ENCODE data around the gene ALLC.

Gene ALLC

DNA sequence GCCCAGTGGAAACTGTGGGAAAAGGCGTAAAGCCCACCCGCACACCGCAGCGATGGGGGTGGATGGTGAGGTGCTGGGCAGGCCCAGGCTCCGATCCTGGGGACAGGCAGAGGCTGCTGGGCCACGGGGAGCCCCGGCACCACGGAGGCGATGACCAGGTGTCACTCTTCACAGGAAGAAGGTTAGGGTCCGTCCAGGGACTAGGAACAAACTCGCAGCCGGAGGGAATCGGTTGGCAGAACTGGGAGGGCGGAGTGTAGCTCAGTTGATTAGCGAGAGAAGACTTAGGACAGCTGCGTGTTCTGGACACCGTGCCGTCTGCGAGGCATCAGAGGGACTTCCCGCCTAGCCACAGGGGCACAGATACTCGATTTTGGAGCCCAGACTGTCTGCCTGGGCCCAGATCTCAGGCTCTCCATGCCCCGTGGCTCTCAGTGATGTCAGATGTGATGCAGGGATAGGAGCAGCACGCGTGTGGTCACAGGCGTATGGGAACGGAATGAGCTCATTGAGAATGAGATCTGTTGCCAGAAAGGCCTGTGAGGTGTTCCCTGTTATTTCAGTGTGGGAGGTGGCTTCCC, 16.1 kb upstream of the ALLC start:
- DNase-seq = no peak

DNA sequence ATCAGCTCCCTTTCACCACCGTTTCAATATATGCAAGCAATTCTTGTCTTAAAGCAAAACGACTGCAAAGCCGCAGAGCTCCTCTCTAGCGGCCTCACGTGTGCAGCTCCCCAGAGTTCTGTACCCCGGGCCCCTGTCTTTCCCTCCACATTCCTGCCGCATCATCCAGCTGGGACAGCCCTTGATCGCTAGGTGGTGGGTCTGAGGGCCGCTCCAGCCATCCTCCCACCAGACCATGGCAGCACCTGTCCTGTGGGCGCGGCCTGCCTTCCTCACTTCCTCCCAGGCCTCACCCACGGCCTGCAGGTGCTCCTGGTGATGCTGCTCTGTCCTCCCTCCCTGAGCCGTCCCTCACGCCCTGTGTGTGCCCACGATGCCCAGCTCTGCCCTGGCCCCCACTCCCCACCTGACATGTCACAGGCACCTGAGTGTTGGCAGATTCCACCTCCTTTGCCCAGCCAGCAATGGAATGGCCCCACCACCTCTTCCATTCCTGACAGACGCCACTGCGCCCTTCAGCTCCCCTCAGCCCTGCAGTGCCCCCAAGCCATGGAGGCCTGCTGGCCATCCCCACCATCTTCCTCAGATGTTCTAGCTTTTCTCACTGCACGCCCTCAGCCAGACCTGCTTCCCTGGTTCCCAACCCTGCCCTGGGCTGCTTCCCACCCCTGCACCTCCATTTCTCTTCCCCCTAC, 15.3 kb upstream of the ALLC start:
- no peak for DNase-seq

DNA sequence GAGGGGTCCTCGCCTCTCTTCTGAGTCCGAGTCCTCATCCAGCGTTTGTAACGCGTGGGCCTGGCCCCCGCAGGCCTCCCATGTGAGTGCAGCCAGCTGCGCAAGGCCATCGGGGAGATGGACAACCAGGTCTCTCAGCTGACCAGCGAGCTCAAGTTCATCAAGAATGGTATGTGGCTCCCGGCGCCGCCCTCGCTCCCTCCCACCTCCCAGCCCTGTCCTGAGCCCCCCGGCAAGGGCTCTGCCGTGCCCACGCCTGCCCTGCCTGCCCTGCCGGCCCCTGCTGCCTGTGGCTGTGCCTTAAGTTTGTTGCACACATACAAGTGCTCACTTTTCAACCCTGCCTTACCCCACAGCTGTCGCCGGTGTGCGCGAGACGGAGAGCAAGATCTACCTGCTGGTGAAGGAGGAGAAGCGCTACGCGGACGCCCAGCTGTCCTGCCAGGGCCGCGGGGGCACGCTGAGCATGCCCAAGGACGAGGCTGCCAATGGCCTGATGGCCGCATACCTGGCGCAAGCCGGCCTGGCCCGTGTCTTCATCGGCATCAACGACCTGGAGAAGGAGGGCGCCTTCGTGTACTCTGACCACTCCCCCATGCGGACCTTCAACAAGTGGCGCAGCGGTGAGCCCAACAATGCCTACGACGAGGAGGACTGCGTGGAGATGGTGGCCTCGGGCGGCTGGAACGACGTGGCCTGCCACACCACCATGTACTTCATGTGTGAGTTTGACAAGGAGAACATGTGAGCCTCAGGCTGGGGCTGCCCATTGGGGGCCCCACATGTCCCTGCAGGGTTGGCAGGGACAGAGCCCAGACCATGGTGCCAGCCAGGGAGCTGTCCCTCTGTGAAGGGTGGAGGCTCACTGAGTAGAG, 14.4 kb upstream of the ALLC start:
- no peak for DNase-seq

DNA sequence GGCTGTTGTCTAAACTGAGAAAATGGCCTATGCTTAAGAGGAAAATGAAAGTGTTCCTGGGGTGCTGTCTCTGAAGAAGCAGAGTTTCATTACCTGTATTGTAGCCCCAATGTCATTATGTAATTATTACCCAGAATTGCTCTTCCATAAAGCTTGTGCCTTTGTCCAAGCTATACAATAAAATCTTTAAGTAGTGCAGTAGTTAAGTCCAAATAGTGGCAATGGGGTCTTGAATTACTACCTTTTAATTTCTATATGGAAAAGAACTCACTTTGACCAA, 13.8 kb upstream of the ALLC start:
- DNase-seq = no peak

DNA sequence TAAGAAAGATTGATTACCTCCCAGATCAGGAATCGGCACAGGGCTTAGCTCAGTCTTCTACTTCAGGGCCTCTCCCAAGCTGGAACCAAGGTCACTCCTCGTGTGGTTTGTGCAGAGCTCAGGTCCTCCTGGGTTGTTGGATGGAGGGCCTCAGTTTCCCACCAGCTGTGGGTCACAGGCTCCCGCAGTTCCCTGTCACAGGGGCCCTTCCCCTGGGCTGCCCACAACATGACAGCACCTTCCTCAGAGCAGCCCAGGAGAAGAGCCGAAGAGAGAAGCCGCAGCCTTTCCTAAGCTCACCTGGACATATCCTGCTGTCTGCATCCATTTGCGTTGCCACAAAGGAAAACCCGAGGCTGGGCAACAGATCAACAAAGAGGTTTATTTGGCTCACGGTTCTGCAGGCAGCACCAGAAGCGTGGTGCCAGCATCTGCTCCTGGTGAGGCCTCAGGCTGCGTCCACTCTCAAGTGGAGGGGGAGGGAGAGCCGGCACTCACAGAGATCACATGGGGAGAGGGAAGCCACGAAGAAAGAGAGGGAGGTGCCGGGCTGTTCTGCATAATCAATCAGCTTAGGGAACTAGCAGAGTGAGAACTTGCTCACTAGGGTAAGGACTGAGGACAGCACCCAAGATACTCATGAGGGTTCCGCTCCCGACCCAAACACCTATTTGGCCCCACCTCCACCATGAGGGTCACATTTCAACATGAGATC, 13.0 kb upstream of the ALLC start:
- no peak for DNase-seq

DNA sequence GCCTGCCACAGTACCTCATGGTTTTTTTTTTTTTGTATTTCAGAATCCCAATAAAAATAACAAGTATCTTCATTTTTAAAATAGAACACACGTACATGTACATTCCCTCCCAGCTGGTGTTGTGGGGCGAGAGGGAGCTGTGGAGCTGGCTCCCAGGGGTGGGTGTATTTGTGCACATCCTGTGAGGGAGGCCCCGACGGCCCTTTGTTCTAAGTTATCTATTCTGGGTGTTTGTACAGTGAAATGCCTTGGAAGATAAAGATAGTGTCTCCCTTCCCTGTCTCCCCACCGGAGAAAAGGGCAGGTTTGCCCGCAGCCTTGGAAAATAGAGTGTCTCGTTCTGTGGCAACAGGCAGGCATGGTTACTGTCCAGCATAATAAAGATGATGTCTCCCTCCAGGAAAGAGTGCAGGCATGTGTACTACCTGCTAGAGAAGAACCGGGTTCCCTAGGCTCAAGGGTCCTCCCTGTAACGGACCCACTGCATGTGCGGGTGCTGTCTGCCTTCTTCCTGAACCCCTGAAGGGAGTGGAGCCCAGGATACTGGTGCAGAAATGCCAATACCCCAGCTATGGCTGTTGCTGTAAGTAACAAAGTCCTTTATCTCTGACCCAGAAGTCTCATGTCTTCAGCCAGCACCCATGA, 12.1 kb upstream of the ALLC start:
- no peak for DNase-seq

DNA sequence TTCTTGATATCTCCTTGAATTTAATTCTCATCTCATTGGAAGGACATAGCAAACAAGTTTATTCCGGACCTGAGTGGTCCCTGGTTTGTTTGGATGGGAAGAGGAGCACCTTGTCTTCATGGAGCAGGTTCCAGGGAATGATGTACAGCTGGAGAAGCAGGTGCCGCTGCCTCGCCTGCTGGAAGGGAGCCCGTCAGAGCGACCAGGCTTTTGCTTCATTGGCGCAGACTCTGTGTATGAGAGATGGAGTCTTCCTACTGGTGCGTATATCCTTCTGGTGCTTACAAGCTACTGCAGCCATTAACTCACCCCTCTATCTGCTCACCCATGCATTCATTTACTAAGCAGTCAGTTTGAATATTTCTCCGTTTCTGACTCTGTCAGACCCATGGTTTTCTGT, 11.6 kb upstream of the ALLC start:
- no peak for DNase-seq

DNA sequence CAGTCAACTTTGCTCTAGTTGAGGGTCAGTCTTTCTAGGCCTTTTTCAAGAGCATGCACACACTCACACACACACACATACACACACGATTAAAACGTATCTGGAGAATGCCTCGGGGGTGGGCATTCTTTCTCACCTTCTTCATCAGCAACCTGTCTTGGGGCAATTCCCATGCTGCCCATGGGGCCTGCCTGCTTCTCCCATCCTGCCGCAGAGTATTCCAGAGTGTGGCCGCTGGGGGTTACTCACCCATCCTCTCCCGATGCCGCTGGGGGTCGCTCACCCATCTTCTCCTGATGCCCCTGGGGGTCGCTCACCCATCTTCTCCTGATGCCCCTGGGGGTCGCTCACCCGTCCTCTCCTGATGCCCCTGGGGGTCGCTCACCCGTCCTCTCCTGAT, 10.8 kb upstream of the ALLC start:
- DNase-seq = no peak

DNA sequence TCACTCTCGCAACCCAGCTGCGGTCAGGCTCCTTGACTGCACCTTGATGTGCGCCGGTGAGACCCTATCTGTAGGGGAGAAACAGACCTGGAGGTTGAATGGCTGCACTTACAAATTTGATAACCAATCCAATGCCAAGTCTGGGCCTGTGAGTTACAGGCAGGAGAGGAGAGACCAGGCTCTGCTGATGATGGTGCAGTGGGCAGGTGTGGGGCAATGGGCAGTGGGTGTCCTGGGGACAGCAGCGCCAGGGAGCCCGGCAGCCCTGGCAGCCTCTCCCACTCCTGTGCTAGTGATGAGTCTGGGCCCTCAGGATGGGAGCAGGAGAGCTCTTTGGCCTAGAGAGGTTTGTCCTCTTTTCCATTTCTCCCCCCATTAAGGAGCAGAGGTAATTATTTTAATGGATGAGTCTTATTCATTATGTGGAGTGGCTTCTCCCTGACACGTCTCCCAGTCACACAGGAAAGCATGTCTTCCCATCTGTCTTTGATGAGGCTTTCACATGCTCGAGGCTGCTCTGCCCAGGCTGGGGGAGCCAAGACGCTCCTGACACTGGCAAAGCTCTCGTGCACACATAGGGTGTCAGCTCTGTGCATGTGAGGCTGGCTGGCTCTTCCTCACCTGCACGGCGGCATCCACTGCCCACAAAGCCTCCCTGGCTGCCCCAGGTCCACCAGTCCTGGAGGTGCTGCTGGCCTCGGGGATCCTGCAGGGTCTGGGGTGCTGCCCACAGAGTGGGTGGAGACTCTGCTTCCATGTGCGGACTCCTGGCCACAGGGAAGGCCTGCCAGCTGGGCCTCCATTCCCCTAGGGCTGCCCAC, 10.0 kb upstream of the ALLC start:
- DNase-seq = peak in 1 of 2 experiments; percentile 57

DNA sequence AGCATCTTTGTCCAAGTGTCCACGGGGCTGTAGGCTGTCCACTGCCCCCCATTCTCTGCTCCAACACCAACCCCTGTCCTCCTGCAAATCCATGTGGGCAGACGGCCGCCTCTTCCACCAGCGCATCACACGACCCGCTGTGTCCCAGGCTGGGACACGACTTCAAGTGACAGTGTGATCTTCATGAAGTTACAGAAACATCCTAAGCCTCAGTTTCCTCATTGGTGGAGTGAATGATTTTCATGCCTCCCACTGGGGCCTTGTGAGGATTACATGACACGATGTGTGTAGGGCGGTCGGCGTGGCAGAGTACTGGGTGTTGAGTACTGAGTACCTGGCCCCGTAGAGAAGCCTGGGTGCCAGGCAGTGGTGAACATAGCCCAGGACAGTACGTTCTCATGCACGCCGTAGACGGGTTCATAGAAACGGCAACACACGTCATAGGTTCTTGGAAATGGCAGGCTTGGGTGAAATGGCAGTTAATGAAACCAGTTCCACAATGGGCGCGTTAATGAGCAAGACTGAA, 9.3 kb upstream of the ALLC start:
- no peak for DNase-seq

DNA sequence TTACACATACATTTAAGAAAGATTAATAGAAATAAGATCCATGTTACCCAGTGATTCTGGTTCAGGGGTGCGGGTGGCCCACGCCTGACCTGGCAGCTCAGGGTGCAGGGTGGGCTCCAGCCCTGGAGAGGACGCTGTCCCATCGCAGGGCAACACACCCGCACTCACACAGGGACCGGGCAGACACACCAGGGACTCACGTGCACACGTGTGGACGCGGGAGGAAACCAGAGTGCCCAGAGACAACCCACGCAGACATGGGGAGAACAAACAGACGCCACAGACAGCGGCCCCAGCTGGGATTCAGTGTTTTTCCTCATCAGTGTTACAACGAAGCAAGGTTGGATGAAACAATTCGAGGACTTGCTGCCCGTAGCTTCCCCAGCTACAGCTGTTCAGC, 8.4 kb upstream of the ALLC start:
- no peak for DNase-seq

DNA sequence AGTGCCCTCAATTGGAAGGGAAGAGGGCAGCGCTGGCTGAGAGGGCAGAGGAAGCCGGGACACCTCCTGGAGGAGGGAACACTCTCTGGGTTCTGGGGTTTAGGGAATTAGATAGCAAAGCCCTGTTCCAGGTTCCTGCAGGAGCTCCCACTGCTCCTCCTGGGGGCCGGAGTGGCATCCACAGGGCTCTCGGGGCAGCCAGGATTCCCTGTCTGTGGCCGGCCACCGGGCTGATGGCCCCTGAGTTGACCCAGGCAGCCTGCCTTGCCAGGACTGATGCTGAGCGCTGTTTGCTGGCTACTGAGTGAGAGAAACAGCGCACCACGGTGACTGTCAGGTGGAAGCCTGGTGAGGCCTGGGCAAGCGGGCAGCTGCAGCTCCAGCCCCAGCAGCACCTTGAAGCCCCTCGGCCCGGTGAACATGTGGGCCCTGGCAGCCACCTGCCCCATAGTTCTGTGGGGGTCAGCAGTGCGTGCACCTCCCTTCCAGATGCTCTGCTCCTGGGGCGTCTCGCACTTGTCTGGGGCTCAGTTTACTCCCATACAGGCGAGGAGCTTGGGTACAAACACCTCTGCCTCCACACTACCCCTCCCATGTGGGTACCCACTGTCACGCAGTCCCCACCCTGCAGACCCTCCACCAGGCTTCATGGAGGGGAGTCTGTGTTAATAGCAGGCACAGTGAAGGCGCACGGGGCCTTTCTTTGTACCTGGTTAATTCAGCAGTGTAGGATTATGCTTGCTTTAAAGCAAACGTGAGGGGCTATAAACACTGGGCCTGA, 7.7 kb upstream of the ALLC start:
- DNase-seq = peak in 1 of 2 experiments; percentile 46

DNA sequence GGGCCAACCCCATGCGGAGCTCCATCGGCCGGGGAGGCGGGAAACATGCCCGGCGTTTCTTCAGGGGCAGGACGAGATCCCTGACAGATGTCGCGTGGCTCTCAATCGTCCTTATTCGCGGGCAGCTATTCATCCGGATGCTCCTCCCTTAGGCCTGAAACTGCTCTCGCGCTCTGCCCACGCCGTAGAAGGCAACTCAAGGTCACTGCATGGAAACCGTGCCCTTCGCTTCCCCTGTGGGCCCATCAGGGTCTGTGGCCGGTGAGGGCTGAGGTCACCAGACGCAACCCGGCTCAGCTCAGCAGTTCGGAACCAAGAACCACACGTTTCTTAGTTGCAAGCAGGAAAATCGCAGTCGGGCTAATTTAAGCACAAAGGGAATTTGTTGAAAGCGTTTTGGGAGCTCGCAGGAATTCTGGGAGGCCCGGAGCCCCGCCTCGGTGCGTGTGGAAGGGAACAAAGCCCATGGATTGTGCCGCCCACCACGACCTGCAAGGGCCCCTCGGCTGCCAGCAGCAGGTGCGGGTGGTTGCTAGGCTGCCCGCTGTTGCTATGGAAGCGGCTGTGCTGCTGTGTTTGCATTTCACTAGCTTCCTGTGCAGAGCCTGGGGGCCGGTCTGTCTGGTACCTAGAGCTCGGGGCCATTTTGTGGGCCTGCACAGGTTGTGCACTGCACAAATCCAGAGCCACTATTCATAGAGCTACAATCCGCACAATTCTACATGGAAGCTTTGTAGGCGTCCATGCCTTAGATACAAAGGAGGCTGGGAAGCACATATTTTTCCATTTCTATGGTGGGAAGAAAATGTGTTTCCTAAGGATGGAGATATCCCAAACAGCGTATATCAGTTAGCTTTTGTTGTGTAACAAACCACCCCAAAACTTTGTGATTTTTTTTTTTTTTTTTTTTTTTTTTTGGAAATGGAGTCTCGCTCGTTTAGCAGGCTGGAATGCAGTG, 6.0 kb upstream of the ALLC start:
- peak; percentile 85 to 96 for DNase-seq

DNA sequence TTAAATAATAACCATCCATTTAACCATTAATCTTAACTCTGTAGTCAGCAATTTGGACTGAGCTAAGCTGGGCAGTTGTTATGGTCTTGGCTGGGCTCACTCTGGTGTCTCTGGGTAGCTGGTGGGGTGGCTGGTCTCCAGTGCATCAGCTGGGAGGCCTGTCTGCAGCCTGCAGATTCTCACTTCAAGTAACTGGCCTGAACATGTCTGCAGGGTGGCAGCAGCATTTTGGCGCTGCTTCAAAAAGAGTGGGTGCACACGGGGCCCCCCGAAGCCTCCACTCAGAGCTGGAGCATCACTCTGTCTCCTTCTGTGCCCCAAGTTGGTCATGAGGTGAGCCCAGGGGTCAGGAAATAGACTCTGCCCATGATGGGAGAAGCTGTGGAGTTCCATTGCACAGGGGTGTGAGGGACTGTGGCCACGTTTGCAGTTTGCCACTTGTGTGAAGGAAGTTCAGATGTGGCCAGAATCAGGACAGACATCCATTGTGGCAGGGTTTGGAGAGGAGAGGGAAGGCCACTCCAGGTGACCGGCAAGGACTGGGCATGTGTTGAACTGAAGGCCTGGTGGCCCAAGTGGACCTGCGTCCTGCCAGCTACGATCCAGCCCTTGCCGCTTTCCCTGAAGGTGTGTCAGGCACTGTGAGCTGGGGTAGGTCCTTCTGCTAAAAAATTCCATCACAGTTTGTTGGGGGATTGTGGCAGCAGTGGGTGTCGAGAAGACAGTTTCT, 4.9 kb upstream of the ALLC start:
- no peak for DNase-seq

DNA sequence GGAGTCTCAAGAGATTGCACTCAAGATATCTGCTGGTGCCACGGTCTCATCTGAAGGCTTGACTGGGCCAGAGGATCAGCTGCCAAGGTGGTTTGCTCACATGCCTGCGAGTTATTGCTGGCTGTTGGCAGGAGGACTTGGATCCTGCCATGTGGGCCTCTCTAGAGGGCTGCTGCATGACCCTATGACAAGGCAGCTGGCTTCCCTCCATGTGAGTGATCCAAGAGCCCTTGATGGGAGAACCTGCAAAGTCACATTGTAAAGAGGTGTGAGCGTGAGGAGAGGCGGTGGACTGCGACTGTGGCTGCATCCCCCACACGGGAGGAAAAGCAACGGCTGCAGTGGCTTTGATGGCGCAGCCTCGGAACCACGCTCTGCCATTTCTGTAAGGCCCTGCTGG, 4.0 kb upstream of the ALLC start:
- DNase-seq = peak in 1 of 2 experiments; percentile 24

DNA sequence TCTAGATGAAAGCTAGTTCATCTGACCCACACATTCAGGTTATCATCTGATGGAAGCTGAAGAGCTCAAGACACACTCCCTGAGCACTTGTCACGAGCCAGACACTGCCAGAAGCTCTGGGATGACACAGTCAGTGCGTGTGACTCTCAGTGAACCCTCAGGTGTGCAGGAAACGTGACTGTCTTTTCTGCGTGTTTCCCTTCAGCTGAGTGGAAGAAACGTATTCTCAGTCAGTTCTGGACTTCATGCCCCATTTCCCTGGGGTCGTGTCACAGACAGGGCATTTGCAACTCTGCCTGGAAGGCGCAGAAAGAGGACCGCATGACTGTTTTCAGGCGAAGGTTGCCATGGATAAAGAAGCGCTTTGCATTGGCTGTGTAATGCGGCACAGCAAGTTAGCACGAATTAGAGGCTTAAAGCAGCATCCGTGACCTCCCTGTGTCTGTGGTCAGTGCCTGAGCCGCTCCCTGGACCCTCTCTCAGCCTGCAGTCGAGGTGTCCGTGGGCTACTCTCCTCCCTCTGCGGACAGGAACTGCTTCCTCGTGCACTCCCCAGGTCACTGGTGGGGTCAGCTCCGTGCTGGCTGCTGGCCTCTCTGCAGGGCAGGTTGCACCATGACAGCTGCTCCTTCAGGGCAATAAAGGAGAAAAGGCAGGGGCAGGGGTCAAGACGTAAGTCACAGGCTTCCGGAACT, 3.3 kb upstream of the ALLC start:
- DNase-seq = no peak

DNA sequence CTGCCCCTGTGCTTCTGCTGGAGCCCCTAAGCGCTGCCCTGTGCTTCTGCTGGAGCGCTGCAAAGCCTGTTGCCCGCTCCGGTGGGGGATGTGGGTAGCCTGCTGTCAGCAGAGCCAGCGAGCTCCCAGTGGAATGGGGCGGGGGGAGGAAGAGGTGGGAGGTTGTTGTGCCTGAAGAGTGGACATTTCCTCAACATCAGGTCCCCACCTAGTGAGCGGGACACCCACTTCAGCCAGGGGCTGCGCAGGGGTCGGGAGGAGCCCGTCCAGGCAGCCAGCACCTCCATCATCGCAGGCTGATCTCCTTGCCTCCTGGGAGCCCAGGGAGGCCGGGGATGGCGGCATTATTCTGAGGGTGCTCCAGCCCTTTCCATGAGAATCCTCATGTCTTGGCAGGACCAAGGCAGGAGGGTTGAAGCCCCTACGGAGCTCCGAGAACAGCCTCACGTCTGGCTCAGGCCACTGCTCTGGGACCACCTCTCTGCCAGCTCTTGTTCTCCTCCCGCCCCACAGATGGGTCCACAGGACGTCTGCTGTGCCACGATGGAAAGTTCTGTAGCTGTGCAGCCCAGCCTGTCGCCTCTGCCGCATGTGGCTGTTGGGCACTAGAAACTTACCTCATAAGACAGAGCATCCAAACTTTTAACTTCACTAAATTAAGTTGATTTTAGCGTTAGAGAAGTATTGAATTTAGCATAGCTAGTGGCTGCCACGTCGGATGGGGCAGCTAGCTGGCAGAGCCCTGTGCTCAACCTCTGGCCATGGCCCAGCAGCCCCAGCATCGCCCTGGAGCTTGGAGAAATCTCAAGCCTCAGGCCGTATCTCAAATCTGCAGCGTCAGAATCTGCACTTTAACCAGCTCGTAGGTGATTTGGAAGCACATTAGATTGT, 1.9 kb upstream of the ALLC start:
- no peak for DNase-seq

Data from NCI-H524 (cell line).